Caki2 (cell line): ENCODE measurements around the gene MAG. TPM values are rescaled to one million over a fixed set of nuclear protein-coding genes. Genes with fewer than 3 reads are reported as not detected.

Experiments used
- DNase-seq: peaks from one replicate; pipeline ENCODE4 v3.0.0-alpha.2; 2015; ENCODE audit warnings: low read depth
- in situ Hi-C: cut with HindIII; loops from 2 replicates; pipeline ENCODE4 v1.10.0; 2016; ENCODE audit warnings: low sequenced_read_pairs, low pct_unique_long_range_greater_than_20kb, mixed read lengths
- total RNA-seq: library from RNA; depleted of rRNA; stranded (reverse); fragments of >200 nt; shearing (Covaris generic); gene quantifications from 2 replicates; pipeline ENCODE4 v1.2.3, GENCODE V29; 2014; ENCODE audit warnings: low replicate concordance; rRNA removed

The MAG gene, protein sequence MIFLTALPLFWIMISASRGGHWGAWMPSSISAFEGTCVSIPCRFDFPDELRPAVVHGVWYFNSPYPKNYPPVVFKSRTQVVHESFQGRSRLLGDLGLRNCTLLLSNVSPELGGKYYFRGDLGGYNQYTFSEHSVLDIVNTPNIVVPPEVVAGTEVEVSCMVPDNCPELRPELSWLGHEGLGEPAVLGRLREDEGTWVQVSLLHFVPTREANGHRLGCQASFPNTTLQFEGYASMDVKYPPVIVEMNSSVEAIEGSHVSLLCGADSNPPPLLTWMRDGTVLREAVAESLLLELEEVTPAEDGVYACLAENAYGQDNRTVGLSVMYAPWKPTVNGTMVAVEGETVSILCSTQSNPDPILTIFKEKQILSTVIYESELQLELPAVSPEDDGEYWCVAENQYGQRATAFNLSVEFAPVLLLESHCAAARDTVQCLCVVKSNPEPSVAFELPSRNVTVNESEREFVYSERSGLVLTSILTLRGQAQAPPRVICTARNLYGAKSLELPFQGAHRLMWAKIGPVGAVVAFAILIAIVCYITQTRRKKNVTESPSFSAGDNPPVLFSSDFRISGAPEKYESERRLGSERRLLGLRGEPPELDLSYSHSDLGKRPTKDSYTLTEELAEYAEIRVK
- total RNA-seq, result 5.7 and 10.4 TPM in 2 replicates

DNA sequence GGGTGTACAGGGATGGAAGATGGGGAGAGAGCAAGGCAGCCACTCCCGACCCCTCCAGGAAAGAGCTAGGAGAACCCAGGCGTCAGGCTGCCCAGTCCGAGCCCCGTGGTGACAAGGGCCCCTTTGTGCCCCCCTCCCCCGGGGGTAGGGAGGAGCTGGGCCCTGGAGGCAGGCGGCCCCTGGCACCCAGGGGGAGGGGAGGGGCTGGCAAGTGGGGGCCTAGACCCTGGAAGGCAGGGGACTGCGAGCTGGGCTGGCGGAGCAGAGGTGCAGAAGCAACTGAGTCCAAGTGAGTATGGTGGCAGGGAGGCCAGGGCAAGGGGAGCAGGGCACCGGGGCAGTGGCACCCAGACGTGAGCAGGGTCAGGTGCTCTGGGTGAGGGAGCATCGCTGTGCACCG is at the start of gene MAG:
MAG (plus strand) TSS at position 246 of the 400 bp plus-strand sequence. CDS start 3,248 bp downstream, outside the sequence.
- in situ Hi-C loops, result no loop called here
- DNase-seq, result no peak

DNA sequence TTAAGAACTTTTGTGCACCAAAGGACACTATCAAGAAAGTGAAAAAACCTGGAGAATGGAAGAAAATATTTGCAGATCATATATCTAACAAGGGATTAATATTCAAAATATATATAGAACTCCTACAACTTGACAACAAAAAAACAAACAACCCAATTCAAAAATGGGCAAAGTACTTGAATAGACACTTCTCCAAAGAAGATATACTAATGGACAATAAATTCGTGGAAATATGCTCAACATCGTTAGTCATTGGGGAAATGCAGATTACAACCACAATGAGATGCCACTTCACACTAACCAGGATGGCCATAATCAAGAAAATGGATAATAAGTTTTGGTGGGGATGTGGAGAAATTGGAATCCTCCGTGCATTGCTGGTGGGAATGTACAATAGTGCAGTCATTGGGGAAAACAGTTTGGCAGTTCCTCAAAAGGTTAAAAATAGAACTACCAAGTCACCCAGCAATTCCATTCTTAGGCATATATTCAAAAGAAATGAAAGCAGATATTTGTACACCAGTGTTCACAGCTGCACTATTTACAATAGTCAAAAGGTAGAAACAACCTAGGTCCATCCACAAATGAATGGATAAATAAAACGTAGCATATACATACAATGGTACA is 45.4 kb upstream of the MAG start:
- in situ Hi-C loops, result no loop called here
- DNase-seq, result no peak

DNA sequence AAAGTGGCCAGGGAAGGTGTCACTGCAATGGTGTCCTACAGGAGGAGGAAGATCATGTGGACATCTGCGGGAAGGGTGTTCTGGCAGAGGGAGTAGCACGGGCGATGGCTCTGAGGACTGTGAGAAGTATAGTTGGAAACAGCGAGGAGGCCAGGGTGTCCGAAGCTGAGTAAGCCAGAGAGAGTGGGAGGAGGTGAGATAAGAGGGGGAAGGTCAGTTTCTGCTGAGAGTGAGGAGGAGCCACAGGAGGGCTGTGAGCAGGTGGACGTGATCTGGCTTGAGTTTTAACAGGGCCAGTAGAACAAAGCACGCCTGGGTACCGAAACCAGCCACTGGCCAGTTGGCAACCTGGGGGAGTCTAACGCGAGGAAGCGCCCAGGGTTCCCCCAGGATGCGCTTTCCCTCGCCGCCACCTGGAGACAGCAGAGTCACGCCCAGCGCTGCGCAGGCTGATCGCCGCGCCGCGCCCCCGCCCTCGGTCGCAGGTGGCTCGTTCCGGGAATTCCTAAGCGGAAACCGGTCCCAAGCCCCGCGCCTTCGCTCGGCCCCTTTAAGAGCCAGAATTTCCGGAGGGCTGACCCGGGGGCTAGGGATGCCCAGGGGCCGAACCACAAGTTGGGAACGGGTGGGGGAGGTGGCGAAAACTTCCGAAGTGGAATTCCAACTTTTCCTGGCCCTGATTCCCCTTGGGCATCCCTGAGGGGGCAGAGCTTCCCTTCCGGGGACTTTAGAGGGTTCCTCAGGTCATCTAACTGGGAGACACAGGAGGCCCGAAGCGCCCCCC is 44.2 kb upstream of the MAG start:
- in situ Hi-C loops, result no loop called here
- peak; percentile 96 for DNase-seq

DNA sequence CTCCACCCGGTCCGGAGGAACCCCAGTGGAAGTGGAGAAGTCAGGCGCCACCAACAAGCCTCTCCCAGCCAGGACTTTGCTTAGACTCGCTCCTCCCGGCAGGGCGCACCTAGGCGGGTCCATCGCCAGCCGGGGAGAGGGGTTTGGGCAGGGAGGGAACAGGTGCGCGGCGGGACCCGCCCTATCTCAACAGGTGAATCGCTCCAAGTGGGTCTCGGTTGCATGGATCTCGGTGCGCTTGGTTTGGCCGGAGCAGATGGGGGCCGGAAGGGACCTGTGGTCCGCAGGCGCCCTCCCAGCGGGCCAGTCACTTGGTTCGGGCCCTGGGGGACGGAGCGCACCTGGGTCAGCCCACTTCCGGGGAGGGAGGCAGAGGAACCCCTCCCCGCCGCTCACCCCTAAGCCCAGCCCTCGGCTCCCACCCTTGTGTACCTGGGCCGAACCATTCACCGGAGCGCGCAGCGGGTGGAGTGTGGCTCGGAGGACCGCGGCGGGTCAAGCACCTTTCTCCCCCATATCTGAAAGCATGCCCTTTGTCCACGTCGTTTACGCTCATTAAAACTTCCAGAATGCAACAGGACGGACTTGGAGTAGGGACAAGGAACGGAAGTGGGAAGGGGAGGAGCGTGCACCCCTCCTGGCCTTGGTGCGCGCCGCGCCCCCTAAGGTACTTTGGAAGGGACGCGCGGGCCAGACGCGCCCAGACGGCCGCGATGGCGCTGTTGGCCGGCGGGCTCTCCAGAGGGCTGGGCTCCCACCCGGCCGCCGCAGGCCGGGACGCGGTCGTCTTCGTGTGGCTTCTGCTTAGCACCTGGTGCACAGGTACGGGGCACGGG is 43.4 kb upstream of the MAG start, which contains the start of gene LSR:
LSR (plus strand) TSS at position 693 of the 836 bp plus-strand sequence; CDS start at position 714, 21 bp downstream.
- in situ Hi-C loops, result no loop called here
- peak; percentile 97 for DNase-seq

DNA sequence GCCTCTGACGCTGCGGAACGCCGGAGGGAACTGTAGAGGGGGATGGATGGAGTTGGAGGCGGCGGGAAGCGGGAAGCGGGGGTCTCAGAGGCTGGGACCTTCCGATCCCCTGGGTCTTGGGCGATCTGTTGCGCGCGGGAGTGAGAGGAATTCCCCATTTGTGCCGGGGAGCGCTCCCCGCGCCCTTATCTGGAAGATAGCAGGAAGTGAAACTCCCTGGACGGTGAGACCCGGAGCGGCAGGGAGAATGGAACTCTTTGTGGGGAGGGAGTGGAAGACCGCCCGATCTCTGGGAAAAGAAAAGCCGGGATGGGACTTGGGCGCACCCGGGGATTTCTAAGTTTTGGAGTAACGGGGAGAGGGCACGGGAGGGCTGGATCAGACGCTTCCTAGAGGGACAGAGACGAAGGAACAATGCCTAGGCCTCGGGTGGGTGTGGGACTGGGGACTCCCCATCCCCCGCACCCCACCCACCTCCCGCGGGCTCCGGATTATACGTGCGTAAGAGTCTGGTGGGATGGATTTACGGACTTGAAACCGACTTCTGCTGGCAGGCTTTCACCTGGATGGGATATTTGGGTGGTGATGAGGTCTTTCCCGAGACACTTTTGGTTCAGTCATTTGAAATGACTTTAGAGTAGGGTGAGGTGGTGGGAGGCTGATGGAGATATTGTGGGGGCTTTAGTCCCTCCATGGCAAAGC is 42.7 kb upstream of the MAG start:
- no peak for DNase-seq
- in situ Hi-C loops, result no loop called here

DNA sequence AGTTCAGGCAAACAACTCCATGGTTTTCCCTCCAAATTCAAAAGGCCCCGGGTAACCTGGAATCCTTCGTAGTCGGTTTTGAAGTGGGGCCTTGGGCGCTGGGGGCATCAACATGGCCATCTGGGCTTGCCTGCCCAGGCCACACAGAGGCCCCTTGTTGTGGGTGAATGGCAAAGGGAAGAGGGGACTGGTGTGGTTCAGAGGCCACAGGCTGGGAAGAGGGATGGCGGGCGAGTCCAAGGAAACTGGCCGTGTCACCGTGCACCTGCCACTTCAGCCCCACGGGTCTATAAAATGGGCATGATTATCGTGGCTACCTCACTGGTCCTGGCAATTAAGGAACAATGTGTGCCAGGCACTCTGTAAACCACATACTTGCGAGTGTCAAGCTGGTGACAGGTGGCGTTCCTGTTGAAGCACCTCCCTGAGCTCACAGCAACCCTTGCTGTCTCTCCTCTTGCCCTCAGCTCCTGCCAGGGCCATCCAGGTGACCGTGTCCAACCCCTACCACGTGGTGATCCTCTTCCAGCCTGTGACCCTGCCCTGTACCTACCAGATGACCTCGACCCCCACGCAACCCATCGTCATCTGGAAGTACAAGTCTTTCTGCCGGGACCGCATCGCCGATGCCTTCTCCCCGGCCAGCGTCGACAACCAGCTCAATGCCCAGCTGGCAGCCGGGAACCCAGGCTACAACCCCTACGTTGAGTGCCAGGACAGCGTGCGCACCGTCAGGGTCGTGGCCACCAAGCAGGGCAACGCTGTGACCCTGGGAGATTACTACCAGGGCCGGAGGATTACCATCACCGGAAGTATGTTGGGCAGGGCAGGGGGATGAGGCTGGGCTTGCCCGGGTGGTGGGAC is 41.9 kb upstream of the MAG start:
- in situ Hi-C loops, result no loop called here
- no peak for DNase-seq

DNA sequence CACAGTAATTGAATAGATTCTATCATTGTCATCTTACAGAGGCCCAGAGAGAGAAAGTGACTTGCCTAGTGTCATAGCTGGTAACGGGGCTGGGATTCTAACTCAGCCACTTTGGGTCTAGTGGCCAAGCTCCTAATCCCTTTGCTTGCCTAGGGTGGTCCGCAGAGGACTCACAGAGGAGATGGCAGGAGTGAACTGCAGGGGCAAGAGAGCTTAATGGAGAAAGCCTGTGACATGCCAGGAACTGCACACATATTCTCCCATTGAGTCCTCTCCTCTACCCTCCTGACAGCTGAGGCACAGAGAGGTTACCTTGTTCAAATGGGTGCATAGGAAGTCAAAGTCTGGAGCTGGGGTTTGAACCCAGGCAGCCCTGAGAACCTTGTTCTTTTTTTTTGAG is 40.5 kb upstream of the MAG start:
- in situ Hi-C loops, result no loop called here
- no peak for DNase-seq

DNA sequence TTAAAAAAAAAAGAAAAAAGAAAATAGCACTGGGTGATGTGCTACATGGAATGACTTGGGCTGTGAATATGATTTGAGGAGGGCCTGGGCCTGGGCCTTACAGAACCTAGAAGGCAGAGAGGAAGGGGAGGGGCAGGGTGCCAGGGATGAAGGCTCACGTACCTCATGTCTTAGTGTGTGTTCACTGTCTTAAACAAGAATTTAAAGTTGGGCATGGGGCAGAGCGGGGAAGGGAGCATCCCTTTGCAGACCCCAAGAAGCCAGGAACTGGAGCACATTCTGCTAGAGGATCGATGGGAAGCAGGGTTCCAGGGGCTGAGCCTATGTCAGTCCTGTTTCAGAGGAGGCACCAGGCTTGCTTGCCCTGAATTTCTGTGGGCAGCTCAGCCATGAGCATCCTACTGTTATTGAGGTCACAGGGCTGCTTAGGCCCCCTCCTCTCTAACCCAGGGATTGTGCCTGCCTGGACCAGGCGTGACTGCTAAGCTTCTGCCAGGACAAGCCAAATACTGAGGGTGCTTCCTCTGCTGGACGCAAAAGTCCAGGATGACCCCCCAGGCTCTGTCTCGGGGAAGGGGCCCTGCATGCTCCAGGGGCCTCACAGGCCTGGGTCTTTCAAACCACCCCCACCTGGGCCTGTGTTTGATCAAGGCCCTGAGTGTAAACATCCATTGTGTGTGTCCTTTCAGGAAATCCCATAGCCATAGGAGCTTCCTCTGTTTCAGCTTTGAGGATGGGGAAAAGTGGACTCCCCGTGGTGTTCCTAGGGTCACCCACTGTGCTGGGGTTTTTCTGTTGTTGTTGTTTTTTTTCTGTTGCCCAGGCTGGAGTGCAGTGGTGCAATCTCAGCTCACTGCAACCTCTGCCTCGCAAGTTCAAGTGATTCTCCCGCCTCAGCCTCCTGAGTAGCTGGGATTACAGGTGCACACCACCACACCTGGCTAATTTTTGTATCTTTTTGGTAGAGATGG is 38.4 kb upstream of the MAG start:
- no peak for DNase-seq
- in situ Hi-C loops, result no loop called here

DNA sequence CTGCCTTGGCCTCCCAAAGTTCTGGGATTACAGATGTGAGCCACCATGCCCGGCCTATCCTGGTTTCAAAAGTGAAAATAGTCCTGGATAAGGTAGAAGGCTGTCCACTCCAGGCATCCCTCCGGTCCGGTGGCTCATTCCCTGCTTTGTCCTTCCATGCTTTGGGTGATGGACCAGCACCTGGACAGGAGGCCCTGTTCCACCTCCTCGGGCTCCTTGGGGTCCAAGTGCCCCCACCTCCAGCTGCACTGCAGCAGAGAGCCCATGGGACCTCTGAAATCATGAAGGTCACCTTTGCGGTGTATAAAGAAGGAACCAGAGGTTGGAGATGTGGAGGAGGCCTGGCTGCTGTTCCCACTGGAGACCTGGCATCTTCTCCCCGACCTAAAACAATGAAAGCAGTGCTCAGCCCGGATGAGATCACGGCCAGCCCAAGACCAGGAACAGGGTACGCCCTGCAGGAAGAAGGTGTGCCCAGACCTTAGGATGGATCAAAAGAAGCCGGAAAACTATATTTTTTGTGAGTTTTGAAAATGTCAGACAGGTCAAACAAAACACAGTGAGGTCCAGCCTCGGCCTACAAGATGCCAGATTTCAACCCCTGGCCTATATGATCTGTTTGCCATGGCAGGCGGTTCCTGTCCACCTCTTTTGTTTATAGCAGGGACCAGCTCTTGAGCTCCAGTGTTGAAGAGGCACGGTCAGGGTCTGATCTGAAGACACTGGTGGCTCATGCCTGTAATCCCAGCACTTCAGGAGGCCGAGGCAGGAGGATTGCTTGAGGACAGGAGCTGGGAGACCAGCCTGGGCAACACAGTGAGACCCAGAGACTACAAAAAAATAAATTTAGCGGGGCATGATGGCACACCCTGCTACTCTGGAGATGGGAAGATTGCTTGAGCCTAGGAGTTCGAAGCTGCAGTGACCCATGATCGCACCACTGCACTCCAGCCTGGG is 37.3 kb upstream of the MAG start:
- no peak for DNase-seq
- in situ Hi-C loops, result no loop called here

DNA sequence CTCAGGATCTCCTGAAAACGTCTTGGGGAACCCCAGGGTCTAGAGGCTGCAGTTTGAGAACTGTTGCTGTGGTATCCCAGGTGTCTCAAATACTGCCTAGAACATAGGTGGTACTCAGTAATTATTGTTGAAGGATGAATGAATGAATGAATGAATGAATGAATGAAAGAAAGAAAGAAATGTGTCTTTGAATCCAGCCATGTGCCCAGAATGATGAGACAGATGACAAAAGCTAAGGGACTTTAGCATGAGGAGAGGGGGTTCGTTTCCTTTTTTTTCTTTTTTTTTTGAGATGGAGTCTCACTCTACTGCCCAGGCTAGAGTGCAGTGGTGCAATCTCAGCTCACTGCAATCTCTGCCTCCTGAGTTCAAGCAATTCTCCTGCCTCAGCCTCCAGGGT is 35.4 kb upstream of the MAG start:
- DNase-seq, result no peak

DNA sequence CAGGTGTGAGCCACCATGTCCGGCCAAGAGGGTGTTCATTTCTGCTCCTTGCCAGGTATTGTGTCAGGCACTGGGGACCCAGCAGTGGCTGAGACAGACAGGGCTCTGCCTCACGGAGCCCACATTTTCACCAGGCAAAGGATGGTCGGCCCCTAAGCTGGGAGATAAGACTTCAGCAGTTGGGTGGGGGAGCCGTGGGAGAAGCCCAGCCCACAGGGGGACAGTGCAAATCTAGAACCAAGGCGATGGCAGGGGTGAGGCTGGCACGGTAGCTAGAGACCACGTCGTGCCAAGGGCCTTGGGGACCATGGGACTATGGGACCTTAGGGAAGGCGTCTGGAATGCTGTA is 34.9 kb upstream of the MAG start:
- no peak for DNase-seq
- in situ Hi-C loops, result no loop called here

More for the DNA sequence above, 35.4 kb upstream of the MAG start:
- in situ Hi-C loops, result no loop called here

DNA sequence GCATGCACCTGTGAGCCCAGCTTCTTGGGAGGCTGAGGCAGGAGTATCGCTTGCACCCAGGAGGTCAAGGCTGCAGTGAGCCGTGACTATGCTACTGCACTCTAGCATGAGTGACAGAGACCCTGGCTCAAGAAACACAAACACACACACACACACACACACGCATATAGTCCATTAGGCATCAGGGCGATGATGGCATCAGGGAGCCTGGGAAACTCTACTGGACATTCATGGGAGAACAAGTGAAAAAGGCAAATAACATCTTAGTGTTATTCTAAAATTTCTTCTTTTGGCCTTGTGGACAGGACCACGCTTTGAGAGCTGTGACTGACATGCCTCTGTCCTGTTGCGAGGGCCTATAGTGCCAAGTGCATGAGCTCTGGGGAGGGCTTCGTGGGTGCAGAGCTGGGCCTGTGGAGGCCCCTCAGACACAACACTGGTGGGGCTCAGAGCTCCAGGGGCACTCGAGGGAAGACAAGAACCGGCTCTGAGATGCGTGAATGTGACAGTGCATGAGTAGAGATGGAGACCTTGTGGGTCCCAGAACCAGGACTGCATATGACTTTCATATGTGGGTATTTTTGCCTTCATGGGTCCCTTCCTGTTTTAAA is 31.2 kb upstream of the MAG start:
- in situ Hi-C loops, result no loop called here
- no peak for DNase-seq

DNA sequence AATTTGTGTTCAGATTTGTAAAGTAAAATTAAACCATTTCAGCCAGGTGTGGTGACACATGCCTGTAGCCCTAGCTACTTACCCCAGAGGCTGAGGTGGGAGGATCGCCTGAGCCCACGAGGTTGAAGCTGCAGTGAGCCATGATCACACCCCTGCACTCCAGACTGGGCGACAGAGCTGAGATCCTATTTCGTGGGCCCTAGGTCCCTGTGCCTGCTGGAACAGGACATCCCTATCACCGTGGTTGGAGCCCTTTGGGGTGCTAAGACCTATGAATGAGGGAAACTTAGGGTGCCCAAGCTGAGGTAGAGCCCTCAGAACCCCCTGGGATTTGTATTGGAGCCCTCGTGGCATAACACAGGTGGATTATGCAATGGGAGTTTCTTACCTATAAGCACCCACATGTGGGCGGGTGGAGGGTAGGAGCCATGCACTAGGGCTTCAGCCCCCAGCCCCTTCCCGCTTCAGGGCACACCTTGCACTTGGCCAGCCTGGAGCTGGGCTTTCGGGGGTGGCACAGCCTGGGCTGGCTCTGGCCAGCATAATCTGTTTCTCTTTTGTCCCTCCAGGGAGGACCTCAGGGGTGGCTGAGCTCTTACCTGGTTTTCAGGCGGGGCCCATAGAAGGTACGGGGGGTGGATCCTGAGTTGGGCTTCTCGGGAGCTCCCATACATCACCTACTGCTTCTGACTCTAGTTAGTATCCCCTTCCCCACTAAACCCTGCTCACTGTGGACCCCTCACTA is 30.4 kb upstream of the MAG start:
- DNase-seq, result no peak
- in situ Hi-C loops, result no loop called here
